HepG2 (cell line): ENCODE data around the gene NDUFS1. TPM values are rescaled to one million over a fixed set of nuclear protein-coding genes. Genes with fewer than 3 reads are reported as not detected.

Experiments used
- ATM ChIP-seq: fragments of 450-650 bp; IDR thresholded peaks from 2 replicates; pipeline ENCODE4 v1.7.1; 2017; ENCODE audit warnings: mild to moderate bottlenecking, borderline replicate concordance
- ATRX ChIP-seq: sonication (generic); formaldehyde crosslinking; IDR thresholded peaks from 2 replicates; pipeline ENCODE4 v1.4.0; 2020; ENCODE audit warnings: missing genetic modification reagents, borderline replicate concordance
- BORCS8-MEF2B ChIP-seq: sonication (generic); formaldehyde crosslinking; IDR thresholded peaks from 2 replicates; pipeline ENCODE4 v1.8.0; 2022; ENCODE audit warnings: mild to moderate bottlenecking, missing genetic modification reagents
- CBX5 ChIP-seq: sonication (generic); formaldehyde crosslinking; IDR thresholded peaks from 2 replicates; pipeline ENCODE4 v1.4.0; 2020; ENCODE audit warnings: missing genetic modification reagents, borderline replicate concordance
- CC2D1A ChIP-seq: sonication (generic); formaldehyde crosslinking; IDR thresholded peaks from 2 replicates; pipeline ENCODE4 v1.8.1; 2023; ENCODE audit warnings: mild to moderate bottlenecking, missing genetic modification reagents
- ELF4 ChIP-seq: sonication (generic); formaldehyde crosslinking; IDR thresholded peaks from 2 replicates; pipeline ENCODE4 v1.5.0; 2020; ENCODE audit warnings: missing genetic modification reagents, mild to moderate bottlenecking, moderate library complexity, borderline replicate concordance
- EZH2 ChIP-seq: conservative IDR thresholded peaks from 2 replicates; pipeline ENCODE4 v1.6.1; 2012; ENCODE audit warnings: mild to moderate bottlenecking, low read depth, low read length, moderate library complexity
- FOXA3 ChIP-seq: IDR thresholded peaks from 2 replicates; pipeline ENCODE4 v1.6.1; 2016; ENCODE audit warnings: missing genetic modification reagents, missing compliant biosample characterization
- FOXK1 ChIP-seq: sonication (generic); formaldehyde crosslinking; IDR thresholded peaks from 2 replicates; pipeline ENCODE4 v1.4.0; 2020; ENCODE audit warnings: low read depth, missing genetic modification reagents, borderline replicate concordance
- GATAD2A ChIP-seq: IDR thresholded peaks from 2 replicates; pipeline ENCODE4 v1.6.1; 2016
- GPN1 ChIP-seq: sonication (generic); formaldehyde crosslinking; IDR thresholded peaks from 2 replicates; pipeline ENCODE4 v1.5.1; 2020; ENCODE audit warnings: missing genetic modification reagents, borderline replicate concordance
- KLF9 ChIP-seq: IDR thresholded peaks from 2 replicates; pipeline ENCODE4 v1.6.1; 2016; ENCODE audit warnings: low read depth
- MXD4 ChIP-seq: IDR thresholded peaks from 2 replicates; pipeline ENCODE4 v1.6.1; 2016; ENCODE audit warnings: mild to moderate bottlenecking, missing biosample characterization, missing genetic modification reagents
- RAD21 ChIP-seq: fragments of 450-650 bp; formaldehyde crosslinking; IDR thresholded peaks from 2 replicates; pipeline ENCODE4 v1.5.0; 2020; ENCODE audit warnings: mild to moderate bottlenecking
- RARA ChIP-seq: IDR thresholded peaks from 2 replicates; pipeline ENCODE4 v1.6.1; 2016; ENCODE audit warnings: missing genetic modification reagents, missing compliant biosample characterization
- RFX5 ChIP-seq: IDR thresholded peaks from 2 replicates; pipeline ENCODE4 v1.6.1; 2011; ENCODE audit warnings: low read depth, low read length, improper control_type of control experiment
- RXRB ChIP-seq: IDR thresholded peaks from 2 replicates; pipeline ENCODE4 v1.6.1; 2016; ENCODE audit warnings: borderline replicate concordance, missing genetic modification reagents, missing compliant biosample characterization
- SMC3 ChIP-seq: IDR thresholded peaks from 2 replicates; pipeline ENCODE4 v1.6.1; 2011; ENCODE audit warnings: low read length, improper control_type of control experiment
- SOX5 ChIP-seq: IDR thresholded peaks from 2 replicates; pipeline ENCODE4 v1.6.1; 2016; ENCODE audit warnings: borderline replicate concordance
- SSRP1 ChIP-seq: IDR thresholded peaks from 2 replicates; pipeline ENCODE4 v1.6.1; 2016; ENCODE audit warnings: control low read depth
- TEAD2 ChIP-seq: sonication (generic); formaldehyde crosslinking; IDR thresholded peaks from 2 replicates; pipeline ENCODE4 v1.9.0; 2021; ENCODE audit warnings: missing genetic modification reagents
- TMF1 ChIP-seq: sonication (generic); formaldehyde crosslinking; IDR thresholded peaks from 2 replicates; pipeline ENCODE4 v1.8.1; 2022; ENCODE audit warnings: low read depth, missing genetic modification reagents
- ZIK1 ChIP-seq: sonication (generic); formaldehyde crosslinking; IDR thresholded peaks from 2 replicates; pipeline ENCODE4 v1.5.0; 2020; ENCODE audit warnings: mild to moderate bottlenecking, low read depth, missing genetic modification reagents, borderline replicate concordance
- ZMAT3 ChIP-seq: sonication (generic); formaldehyde crosslinking; conservative IDR thresholded peaks from 2 replicates; pipeline ENCODE4 v1.7.0; 2021; ENCODE audit warnings: missing genetic modification reagents
- ZNF224 ChIP-seq: sonication (generic); formaldehyde crosslinking; IDR thresholded peaks from 2 replicates; pipeline ENCODE4 v1.5.0; 2020; ENCODE audit warnings: mild to moderate bottlenecking, missing genetic modification reagents
- ZNF329 ChIP-seq: sonication (generic); formaldehyde crosslinking; IDR thresholded peaks from 2 replicates; pipeline ENCODE4 v1.9.0; 2021; ENCODE audit warnings: low read depth, mild to moderate bottlenecking, missing genetic modification reagents
- ZNF431 ChIP-seq: sonication (generic); formaldehyde crosslinking; IDR thresholded peaks from 2 replicates; pipeline ENCODE4 v1.9.0; 2022; ENCODE audit warnings: missing genetic modification reagents, low read depth, mild to moderate bottlenecking, borderline replicate concordance
- ZNF496 ChIP-seq: sonication (generic); formaldehyde crosslinking; IDR thresholded peaks from 2 replicates; pipeline ENCODE4 v1.8.1; 2023; ENCODE audit warnings: mild to moderate bottlenecking, moderate library complexity, missing genetic modification reagents; ENCODE audit not compliant: insufficient replicate concordance
- ZNF589 ChIP-seq: sonication (generic); formaldehyde crosslinking; conservative IDR thresholded peaks from 2 replicates; pipeline ENCODE4 v1.8.0; 2022; ENCODE audit warnings: mild to moderate bottlenecking, moderate library complexity, missing genetic modification reagents
- ZNF615 ChIP-seq: sonication (generic); formaldehyde crosslinking; IDR thresholded peaks from 2 replicates; pipeline ENCODE4 v1.5.0; 2020; ENCODE audit warnings: mild to moderate bottlenecking, missing genetic modification reagents, borderline replicate concordance
- ZNF775 ChIP-seq: sonication (generic); formaldehyde crosslinking; IDR thresholded peaks from 2 replicates; pipeline ENCODE4 v1.4.0; 2020; ENCODE audit warnings: missing genetic modification reagents, mild to moderate bottlenecking, moderate library complexity, borderline replicate concordance
- ZNF780A ChIP-seq: sonication (generic); formaldehyde crosslinking; IDR thresholded peaks from 2 replicates; pipeline ENCODE4 v1.8.0; 2022; ENCODE audit warnings: mild to moderate bottlenecking, missing genetic modification reagents, moderate library complexity
- polyA plus RNA-seq, 8 experiments: library from polyadenylated mRNA; depleted of rRNA in 3 of 8; stranded (reverse) in 7 of 8; unstranded in 1 of 8; fragments of >200 nt; fragmentation: Illumina TruSeq in 4 of 8; extraction: Trizol in 4 of 8; gene quantifications; 2 replicates each; pipeline versions ENCODE4 v1.2.1 to v1.2.3, GENCODE V29; 2011 to 2016; ENCODE audit warnings: low read depth in 4 of 8, missing spikeins in 1 of 8, mixed read lengths in 1 of 8; ENCODE audit not compliant: insufficient read depth in 1 of 8
- total RNA-seq, 5 experiments: library from RNA; depleted of rRNA; stranded (reverse); fragments of >200 nt; fragmentation: Illumina TruSeq; extraction: Trizol; gene quantifications; 2 replicates each; pipeline ENCODE4 v1.2.3, GENCODE V29; 2016; ENCODE audit warnings: low read depth in 1 of 5

The NDUFS1 gene
- total and polyA plus RNA-seq, 2 of the 13 experiments (the other 11 are each of a cell fraction or from before 2014, with no cell fraction given) = 139 to 242 TPM

- no peak for TF ChIP-seq ZNF496 (CRISPR knock-in tag)
- TF ChIP-seq FOXA3 (CRISPR knock-in tag) = 0 out of 2 replicates have a peak, but pooled peaks have one; percentile 6
- no peak for TF ChIP-seq KLF9
- peak; percentile 65; the same call in 1 of the 2 replicates for TF ChIP-seq ELF4 (CRISPR knock-in tag)
- TF ChIP-seq SOX5 (CRISPR knock-in tag) = no peak
- TF ChIP-seq TMF1 (CRISPR knock-in tag) = peak; percentile 15; the same call in 1 of the 2 replicates
- TF ChIP-seq ATRX (CRISPR knock-in tag) = no peak
- 0 out of 2 replicates have a peak, but pooled peaks have one; percentile 61 for TF ChIP-seq GPN1 (CRISPR knock-in tag)
- TF ChIP-seq GATAD2A (CRISPR knock-in tag) = 0 out of 2 replicates have a peak, but pooled peaks have one; percentile 17
- TF ChIP-seq ZNF224 (CRISPR knock-in tag) = no peak
- peak; percentile 69; the same call in 1 of the 2 replicates for TF ChIP-seq BORCS8-MEF2B (CRISPR knock-in tag)
- TF ChIP-seq CBX5 (CRISPR knock-in tag) = peak; percentile 26; the same call in 1 of the 2 replicates
- TF ChIP-seq ZNF329 (CRISPR knock-in tag) = peak; percentile 78
- TF ChIP-seq MXD4 (CRISPR knock-in tag) = no peak
- no peak for TF ChIP-seq SMC3
- TF ChIP-seq ZNF589 (CRISPR knock-in tag) = no peak
- TF ChIP-seq ZNF431 (CRISPR knock-in tag) = no peak
- TF ChIP-seq ZMAT3 (CRISPR knock-in tag) = peak; percentile 90
- TF ChIP-seq RFX5 = no peak
- 0 out of 2 replicates have a peak, but pooled peaks have one; percentile 24 for TF ChIP-seq RXRB (CRISPR knock-in tag)
- TF ChIP-seq ZNF775 (CRISPR knock-in tag) = no peak
- no peak; the same call in 1 of the 2 replicates for TF ChIP-seq RARA (CRISPR knock-in tag)
- TF ChIP-seq ZNF615 (CRISPR knock-in tag) = no peak
- TF ChIP-seq ZNF780A (CRISPR knock-in tag) = no peak
- no peak for TF ChIP-seq CC2D1A (CRISPR knock-in tag)
- no peak for TF ChIP-seq EZH2
- TF ChIP-seq ATM = no peak
- TF ChIP-seq TEAD2 = no peak
- TF ChIP-seq SSRP1 (CRISPR knock-in tag) = no peak
- no peak for TF ChIP-seq ZIK1
- peak; percentile 22; the same call in 1 of the 2 replicates for TF ChIP-seq RAD21 (CRISPR knock-in tag)
- peak; percentile 18; the same call in 1 of the 2 replicates for TF ChIP-seq FOXK1 (CRISPR knock-in tag)
Measured at GRCh38 chr2:206085742-206086445, 73.3 kb downstream of the NDUFS1 start, which contains the start of gene INO80D (continued).
